Endometrial microvascular endothelial cells (primary cell): ENCODE data around the gene CD3G. TPM values are rescaled to one million over a fixed set of nuclear protein-coding genes. Genes with fewer than 3 reads are reported as not detected.
"Not testable (repeated sequence)": the region's sequence is repeated elsewhere in the genome, so short reads cannot be mapped to it uniquely, and the experiment has no call there.

Source experiments
- in situ Hi-C: cut with HindIII; loops from 2 replicates; pipeline ENCODE4 v1.10.0; 2017; ENCODE audit warnings: low sequenced_read_pairs, low pct_unique_long_range_greater_than_20kb; ENCODE audit errors: inconsistent ontology term
- total RNA-seq: library from RNA; depleted of rRNA; stranded (reverse); fragments of >200 nt; gene quantifications from one replicate; pipeline ENCODE4 v1.2.3, GENCODE V29; 2015; ENCODE audit errors: inconsistent ontology term

The CD3G gene
- not detected for total RNA-seq

GRCh38 chr11:118343981-118344515, at the start of gene CD3G:
CD3G (plus strand) TSS chr11:118344344; CDS start chr11:118344424, 80 bp downstream.
- in situ Hi-C loops = no loop called here

DNA sequence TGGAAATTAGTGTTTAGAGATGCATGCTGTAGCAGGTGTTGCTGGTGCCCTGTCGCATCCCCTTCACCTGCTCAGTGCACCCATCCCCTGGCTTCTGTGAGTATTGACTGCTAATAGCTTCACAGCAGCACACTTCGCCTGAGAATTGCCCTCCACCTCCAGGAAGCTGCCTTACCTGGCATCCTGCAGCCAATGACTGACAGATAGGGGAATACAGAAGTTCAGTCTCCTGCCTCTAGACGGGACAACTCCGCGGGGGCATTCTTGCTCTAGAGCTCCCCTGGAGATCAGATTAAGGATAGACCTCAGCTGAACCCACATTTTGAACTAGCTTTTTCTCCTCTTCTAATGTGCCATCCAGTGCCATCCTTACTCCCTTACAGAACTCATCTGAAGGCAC, 48.9 kb upstream of the CD3G start:
- in situ Hi-C loops = no loop called here

DNA sequence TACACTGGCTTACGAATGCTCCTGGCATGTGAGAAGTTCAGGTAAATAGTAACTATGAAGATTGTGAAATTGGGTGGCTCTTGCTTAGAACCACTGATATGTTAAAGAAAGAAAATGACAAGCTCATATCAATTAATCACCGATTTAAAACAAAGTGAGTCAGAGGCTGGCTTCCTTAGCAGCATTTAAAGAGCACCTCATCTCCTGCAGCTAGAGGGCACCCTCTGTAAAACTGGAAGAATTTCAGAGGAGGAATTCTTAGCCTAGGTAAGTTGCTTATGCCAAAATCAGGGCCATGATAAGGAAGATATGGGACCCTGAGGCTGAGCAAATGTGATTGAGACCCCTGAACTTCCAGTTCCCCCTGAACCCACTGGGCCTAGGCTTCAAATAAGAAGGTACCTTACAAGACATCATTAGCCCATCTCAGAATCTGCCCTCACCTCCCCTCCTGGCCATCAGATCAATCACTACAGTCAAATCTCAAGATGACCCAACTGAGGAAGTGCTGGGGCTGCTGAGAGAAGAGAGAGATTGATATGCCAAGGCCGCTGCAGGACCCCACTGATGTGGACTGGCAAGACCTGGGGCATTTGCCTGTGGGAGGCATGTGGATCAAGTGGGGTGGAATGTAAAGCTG, 48.2 kb upstream of the CD3G start:
- in situ Hi-C loops = no loop called here

DNA sequence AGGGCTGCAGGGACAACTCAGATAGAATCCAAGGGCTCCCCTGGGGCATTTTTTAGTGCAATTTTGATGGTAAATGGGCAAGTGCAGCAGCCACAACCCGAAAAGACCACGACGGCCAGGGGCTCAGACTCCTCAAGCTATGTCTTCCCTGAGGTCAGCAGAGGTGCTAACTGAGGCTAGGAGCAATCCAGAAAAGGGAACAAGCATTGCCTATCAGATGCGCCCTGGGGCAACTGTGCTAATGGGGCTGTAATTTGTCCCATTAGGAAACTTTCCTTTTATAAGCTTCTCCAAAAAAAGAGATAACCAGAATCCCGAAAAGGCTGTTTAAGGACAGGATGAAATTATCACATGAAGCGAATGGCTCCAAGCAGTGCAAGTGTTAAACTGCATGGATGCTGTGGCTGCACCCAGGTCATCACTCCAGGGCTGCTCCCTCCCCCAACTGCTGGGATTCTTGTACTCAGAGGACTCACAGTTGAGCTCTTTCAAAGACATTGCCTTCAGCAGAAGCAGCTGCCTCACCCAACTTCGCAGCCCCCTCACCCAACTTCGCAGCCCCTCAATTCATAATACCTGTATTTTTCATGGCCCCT, 42.4 kb upstream of the CD3G start:
- in situ Hi-C loops = no loop called here

GRCh38 chr11:118304227-118304567, 39.9 kb upstream of the CD3G start:
- in situ Hi-C loops = no loop called here

GRCh38 chr11:118304568-118305248, 39.4 kb upstream of the CD3G start, which contains the start of gene CD3E:
CD3E (plus strand) TSS chr11:118304730; CDS start chr11:118304953, 223 bp downstream.
- in situ Hi-C loops = no loop called here

DNA sequence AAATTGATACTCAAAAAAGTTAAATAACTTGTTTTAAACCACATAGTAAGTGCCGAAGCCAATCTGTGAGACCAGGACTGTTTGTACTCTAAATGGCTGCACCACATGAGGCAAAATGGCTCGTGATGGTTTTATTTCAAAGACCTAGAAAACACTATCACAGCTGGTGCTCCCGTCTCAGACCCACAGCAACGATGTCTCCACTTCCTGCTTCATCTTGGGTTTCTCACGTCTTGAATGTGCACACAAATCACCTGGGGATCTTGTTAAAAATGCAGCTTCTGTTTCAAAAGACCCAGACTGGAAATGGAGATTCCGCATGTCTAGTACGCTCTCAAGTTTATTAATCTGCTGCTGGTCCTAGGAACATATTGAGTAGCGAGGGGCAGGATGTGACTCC, 38.4 kb upstream of the CD3G start:
- in situ Hi-C loops = no loop called here

- in situ Hi-C loops = no loop called here
Observed at GRCh38 chr11:118306556-118306955, 37.6 kb upstream of the CD3G start.

DNA sequence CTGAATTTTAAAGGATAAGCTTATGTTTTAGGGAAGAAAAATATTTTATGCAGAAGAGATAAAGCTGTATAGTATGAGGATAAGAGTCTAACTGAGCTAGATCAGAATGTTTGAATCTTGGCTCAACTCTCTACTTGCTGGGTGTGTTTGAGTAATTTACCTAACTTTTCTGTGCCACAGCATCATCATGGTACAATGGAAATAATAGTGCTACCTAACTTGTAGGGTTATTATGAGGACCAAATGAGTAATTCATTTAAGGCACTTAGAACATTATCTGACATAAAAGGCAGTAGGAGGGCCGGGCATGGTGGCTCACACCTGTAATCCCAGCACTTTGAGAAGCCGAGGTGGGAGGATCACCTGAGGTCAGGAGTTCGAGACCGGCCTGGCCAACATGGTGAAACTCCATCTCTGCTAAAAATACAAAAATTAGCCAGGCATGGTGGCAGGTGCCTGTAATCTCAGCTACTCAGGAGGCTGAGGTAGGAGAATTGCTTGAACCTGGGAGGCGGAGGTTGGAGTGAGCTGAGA, 35.1 kb upstream of the CD3G start:
- in situ Hi-C loops = not testable (repeated sequence)

GRCh38 chr11:118310271-118310670, 33.9 kb upstream of the CD3G start:
- in situ Hi-C loops = no loop called here

- in situ Hi-C loops = no loop called here
Observed at GRCh38 chr11:118310781-118311485, 33.2 kb upstream of the CD3G start.

- in situ Hi-C loops = no loop called here
Observed at GRCh38 chr11:118311518-118311917, 32.6 kb upstream of the CD3G start.

DNA sequence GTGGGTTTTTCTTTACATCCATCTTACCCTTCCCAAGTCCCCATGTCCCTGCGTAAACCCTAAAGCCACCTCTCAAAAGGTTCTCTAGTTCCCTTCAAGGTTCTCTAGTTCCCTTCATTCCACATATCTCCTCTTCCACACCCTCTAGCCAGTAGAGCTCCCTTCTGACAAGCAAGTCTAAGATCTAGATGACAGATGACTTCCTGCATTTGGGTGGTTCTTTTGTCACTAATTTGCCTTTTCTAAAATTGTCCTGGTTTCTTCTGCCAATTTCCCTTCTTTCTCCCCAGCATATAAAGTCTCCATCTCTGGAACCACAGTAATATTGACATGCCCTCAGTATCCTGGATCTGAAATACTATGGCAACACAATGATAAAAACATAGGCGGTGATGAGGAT, 31.8 kb upstream of the CD3G start:
- in situ Hi-C loops = no loop called here

GRCh38 chr11:118313242-118313641, 30.9 kb upstream of the CD3G start:
- in situ Hi-C loops = no loop called here

- in situ Hi-C loops = no loop called here
Observed at GRCh38 chr11:118314988-118315411, 29.1 kb upstream of the CD3G start.

- in situ Hi-C loops = no loop called here
Observed at GRCh38 chr11:118318124-118318523, 26.0 kb upstream of the CD3G start.

GRCh38 chr11:118318581-118319336, 25.4 kb upstream of the CD3G start:
- in situ Hi-C loops = no loop called here

- in situ Hi-C loops = no loop called here
Observed at GRCh38 chr11:118319337-118319707, 24.8 kb upstream of the CD3G start.

DNA sequence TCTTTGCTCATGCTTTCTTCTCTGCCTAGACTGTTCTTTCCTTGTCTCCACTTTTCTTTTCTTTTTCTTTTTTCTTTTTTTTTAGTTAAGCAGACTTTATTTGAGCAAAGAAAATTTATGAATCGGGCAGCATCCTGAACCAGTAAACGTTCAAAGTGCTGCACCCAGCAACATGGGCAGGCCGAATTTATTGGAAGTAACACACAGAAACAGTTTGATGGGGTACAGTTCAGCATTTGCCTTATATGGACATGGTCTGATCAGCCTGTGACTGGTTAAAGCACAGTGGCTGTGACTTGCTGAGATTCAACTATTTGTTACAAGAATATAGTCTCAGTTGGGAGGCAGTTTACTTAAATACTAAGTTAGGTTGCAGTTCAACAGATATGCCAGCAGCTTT, 23.6 kb upstream of the CD3G start:
- in situ Hi-C loops = no loop called here
